Panc1 (cell line): ENCODE results near the gene MRRF.

Experiments
- POLR2AphosphoS5 ChIP-seq: IDR thresholded peaks from 2 replicates; pipeline ENCODE4 v1.6.1; 2012; ENCODE audit warnings: mild to moderate bottlenecking, low read depth, low read length, moderate library complexity
- SIN3A ChIP-seq: IDR thresholded peaks from 2 replicates; pipeline ENCODE4 v1.6.1; 2012; ENCODE audit warnings: low read depth, mild to moderate bottlenecking, low read length, moderate library complexity, borderline replicate concordance; ENCODE audit not compliant: insufficient read depth
- TF ChIP-seq, protein P1 (sequence below): fragments of 450-650 bp; IDR thresholded peaks from 2 replicates; pipeline ENCODE4 v1.5.1; 2017; ENCODE audit warnings: mild to moderate bottlenecking
- TF ChIP-seq, protein P2 (sequence below), 2 experiments: IDR thresholded peaks; 2 replicates each; pipeline ENCODE4 v1.6.1; 2011 to 2012; ENCODE audit warnings: low read depth in 2 of 2, control low read depth in 1 of 2, low read length in 1 of 2, mild to moderate bottlenecking in 1 of 2, moderate library complexity in 1 of 2; ENCODE audit not compliant: insufficient read depth in 1 of 2

DNA sequence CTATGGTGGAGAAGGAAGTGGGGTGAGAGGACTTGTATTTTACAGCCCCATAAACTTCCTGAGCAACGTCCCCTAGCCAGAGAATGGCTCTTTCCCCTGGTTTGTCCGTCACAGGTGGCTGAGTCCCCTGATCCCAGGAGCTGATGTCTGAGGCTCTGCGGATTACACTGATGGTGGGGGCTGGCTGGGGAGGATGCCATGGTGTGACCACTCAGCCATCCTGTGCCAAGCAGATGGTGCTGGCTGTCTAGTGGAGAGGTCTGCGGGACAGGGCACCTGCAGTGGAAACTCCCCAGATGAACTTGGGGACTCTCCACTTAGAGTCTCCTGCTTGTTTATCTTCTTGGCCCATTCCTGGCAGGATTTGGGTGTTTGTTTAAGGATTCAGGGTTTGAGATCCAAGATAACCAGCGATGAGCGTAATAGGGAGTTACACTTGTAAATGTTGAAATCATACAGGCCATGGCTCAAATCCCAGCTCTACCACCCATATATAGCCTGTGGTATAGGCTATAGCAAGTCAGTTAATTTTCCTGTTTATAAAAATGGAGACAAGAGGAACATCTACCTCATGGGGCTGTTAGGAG, 101.5 kb downstream of the MRRF start:
- TF ChIP-seq, protein P1, sequence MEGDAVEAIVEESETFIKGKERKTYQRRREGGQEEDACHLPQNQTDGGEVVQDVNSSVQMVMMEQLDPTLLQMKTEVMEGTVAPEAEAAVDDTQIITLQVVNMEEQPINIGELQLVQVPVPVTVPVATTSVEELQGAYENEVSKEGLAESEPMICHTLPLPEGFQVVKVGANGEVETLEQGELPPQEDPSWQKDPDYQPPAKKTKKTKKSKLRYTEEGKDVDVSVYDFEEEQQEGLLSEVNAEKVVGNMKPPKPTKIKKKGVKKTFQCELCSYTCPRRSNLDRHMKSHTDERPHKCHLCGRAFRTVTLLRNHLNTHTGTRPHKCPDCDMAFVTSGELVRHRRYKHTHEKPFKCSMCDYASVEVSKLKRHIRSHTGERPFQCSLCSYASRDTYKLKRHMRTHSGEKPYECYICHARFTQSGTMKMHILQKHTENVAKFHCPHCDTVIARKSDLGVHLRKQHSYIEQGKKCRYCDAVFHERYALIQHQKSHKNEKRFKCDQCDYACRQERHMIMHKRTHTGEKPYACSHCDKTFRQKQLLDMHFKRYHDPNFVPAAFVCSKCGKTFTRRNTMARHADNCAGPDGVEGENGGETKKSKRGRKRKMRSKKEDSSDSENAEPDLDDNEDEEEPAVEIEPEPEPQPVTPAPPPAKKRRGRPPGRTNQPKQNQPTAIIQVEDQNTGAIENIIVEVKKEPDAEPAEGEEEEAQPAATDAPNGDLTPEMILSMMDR, result no peak
- TF ChIP-seq POLR2AphosphoS5 (no peak), SIN3A (no peak)
- TF ChIP-seq, protein P2, sequence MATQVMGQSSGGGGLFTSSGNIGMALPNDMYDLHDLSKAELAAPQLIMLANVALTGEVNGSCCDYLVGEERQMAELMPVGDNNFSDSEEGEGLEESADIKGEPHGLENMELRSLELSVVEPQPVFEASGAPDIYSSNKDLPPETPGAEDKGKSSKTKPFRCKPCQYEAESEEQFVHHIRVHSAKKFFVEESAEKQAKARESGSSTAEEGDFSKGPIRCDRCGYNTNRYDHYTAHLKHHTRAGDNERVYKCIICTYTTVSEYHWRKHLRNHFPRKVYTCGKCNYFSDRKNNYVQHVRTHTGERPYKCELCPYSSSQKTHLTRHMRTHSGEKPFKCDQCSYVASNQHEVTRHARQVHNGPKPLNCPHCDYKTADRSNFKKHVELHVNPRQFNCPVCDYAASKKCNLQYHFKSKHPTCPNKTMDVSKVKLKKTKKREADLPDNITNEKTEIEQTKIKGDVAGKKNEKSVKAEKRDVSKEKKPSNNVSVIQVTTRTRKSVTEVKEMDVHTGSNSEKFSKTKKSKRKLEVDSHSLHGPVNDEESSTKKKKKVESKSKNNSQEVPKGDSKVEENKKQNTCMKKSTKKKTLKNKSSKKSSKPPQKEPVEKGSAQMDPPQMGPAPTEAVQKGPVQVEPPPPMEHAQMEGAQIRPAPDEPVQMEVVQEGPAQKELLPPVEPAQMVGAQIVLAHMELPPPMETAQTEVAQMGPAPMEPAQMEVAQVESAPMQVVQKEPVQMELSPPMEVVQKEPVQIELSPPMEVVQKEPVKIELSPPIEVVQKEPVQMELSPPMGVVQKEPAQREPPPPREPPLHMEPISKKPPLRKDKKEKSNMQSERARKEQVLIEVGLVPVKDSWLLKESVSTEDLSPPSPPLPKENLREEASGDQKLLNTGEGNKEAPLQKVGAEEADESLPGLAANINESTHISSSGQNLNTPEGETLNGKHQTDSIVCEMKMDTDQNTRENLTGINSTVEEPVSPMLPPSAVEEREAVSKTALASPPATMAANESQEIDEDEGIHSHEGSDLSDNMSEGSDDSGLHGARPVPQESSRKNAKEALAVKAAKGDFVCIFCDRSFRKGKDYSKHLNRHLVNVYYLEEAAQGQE (IDR thresholded peaks at IDR 0.05; ENCODE audit: insufficient read depth in 1 of 2, low read depth in 2 of 2, low read length in 1 of 2), result no peak
